Endodermal cell (in vitro differentiated cells): Measurements from ENCODE around the gene MRM2. TPM values are rescaled to one million over a fixed set of nuclear protein-coding genes. Genes with fewer than 3 reads are reported as not detected.

Experiments
- DNase-seq: peaks from one replicate; pipeline ENCODE4 v3.0.0-alpha.2; 2017
- H3K27ac ChIP-seq: 2 replicates; pipeline ENCODE4 v1.5.1; 2013; ENCODE audit warnings: mild to moderate bottlenecking, low read depth, low read length, moderate library complexity
- H3K27me3 ChIP-seq: 2 replicates; pipeline ENCODE4 v1.6.1; 2013; ENCODE audit warnings: mild to moderate bottlenecking, low read length, moderate library complexity; ENCODE audit not compliant: insufficient read depth, control insufficient read depth, poor library complexity, severe bottlenecking
- H3K36me3 ChIP-seq: 2 replicates; pipeline ENCODE4 v1.7.0; 2013; ENCODE audit warnings: mild to moderate bottlenecking, low read length, moderate library complexity; ENCODE audit not compliant: control insufficient read depth, insufficient read depth
- H3K4me1 ChIP-seq: one replicate; pipeline ENCODE4 v1.7.0; 2013; ENCODE audit warnings: low read length; ENCODE audit not compliant: control insufficient read depth, insufficient read depth
- H3K4me3 ChIP-seq: 2 replicates; pipeline ENCODE4 v1.5.1; 2013; ENCODE audit warnings: mild to moderate bottlenecking, low read length, moderate library complexity
- H3K9ac ChIP-seq: 2 replicates; pipeline ENCODE4 v1.6.1; 2013; ENCODE audit warnings: mild to moderate bottlenecking, low read length, moderate library complexity; ENCODE audit not compliant: poor library complexity, severe bottlenecking; ENCODE audit errors: extremely low read depth
- H3K9me3 ChIP-seq: 2 replicates; pipeline ENCODE4 v1.6.1; 2013; ENCODE audit warnings: mild to moderate bottlenecking, low read length, moderate library complexity; ENCODE audit not compliant: control insufficient read depth
- H3K27ac Mint-ChIP-seq: 2 replicates; pipeline ENCODE4 v1.8.0; 2020; ENCODE audit warnings: mixed read lengths
- H3K27me3 Mint-ChIP-seq: 2 replicates; pipeline ENCODE4 v1.8.0; 2021; ENCODE audit warnings: mild to moderate bottlenecking, mixed read lengths; ENCODE audit not compliant: insufficient read depth
- H3K36me3 Mint-ChIP-seq: 2 replicates; pipeline ENCODE4 v1.8.0; 2020; ENCODE audit warnings: low read depth, mixed read lengths
- H3K4me1 Mint-ChIP-seq: 2 replicates; pipeline ENCODE4 v1.8.0; 2020; ENCODE audit warnings: mixed read lengths
- H3K4me3 Mint-ChIP-seq: 2 replicates; pipeline ENCODE4 v1.8.0; 2020; ENCODE audit warnings: mild to moderate bottlenecking, moderate library complexity, mixed read lengths
- H3K9me3 Mint-ChIP-seq: 2 replicates; pipeline ENCODE4 v1.8.0; 2020; ENCODE audit warnings: mild to moderate bottlenecking, mixed read lengths
- WGBS, 2 experiments: methylation state at CpG; one replicate each; pipeline versions ENCODE4 v1.1.5 to v1.1.7; 2013; ENCODE audit warnings: missing lambda C conversion rate in 2 of 2, mixed read lengths in 1 of 2; ENCODE audit not compliant: insufficient coverage in 1 of 2, insufficient read length in 1 of 2; 5-methylcytosine and 5-hydroxymethylcytosine counted together
- total RNA-seq, 2 donors: library from RNA; stranded (reverse); fragmentation: NEBNext Ultra II Directional in 1 of 2; extraction: Animal tissue kit (Norgen Biotek cat#: 25700) in 1 of 2; gene quantifications; 2 replicates in 1 of 2; 3 replicates in 1 of 2; pipeline ENCODE4 v1.2.1, GENCODE V29; 2021
- TF ChIP-seq, protein P1 (sequence below): fragments of 200-600 bp; sonication (generic); conservative IDR thresholded peaks from 2 replicates; pipeline ENCODE4 v1.5.0; 2021; ENCODE audit warnings: antibody characterized with exemption, mild to moderate bottlenecking

The MRM2 gene
- total RNA-seq, 2 donors from 2014 or later, result 38.9 TPM

DNA sequence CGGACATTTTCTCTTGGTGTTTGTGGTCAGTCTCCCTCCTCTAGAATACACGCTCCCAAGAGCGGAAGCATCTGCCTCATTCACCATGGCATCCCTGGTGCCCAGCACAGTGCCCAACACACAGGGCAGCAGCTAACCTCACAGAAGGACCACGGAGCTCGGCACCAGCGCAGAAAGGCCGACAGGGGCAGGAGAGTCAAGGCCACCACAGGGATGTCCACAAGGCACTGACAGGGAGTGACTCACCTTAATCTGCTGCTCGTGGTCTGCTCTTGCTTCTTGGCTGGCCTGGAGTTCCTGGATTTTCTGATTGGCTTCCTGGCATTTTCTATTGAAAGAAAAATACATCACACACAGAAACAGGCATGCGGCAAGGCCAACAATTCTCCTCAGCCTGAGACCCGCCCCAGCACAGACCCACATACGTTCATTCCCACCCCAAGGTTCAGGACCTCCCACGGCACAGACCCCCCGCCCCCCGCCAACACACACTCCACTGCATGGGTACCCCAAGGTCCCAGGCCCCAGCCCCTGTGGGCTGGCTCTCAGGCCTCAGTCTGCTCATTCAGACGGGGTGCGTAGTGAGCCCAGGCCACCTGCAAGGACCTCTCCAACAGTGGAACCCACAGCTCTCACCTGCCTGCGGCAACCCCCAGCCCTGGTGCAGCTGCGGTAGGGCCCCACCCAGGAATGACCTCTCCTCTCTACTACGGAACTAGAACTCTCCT is 24.1 kb downstream of the MRM2 start:
- H3K9ac ChIP-seq, result no peak overlapping the region
- no peak for DNase-seq
- no peaks in the 10 kb centered on the region for H3K9me3 Mint-ChIP-seq
- H3K9me3 ChIP-seq, result no peaks in the 10 kb centered on the region
- no peak overlapping the region for H3K4me3 Mint-ChIP-seq
- TF ChIP-seq, protein P1, sequence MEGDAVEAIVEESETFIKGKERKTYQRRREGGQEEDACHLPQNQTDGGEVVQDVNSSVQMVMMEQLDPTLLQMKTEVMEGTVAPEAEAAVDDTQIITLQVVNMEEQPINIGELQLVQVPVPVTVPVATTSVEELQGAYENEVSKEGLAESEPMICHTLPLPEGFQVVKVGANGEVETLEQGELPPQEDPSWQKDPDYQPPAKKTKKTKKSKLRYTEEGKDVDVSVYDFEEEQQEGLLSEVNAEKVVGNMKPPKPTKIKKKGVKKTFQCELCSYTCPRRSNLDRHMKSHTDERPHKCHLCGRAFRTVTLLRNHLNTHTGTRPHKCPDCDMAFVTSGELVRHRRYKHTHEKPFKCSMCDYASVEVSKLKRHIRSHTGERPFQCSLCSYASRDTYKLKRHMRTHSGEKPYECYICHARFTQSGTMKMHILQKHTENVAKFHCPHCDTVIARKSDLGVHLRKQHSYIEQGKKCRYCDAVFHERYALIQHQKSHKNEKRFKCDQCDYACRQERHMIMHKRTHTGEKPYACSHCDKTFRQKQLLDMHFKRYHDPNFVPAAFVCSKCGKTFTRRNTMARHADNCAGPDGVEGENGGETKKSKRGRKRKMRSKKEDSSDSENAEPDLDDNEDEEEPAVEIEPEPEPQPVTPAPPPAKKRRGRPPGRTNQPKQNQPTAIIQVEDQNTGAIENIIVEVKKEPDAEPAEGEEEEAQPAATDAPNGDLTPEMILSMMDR, result no peak
- WGBS, 2 experiments, result 91 to 92% methylated on average over 12 to 19 of the region's 19 CpGs
- H3K4me1 Mint-ChIP-seq, result peaks cover 5% of the 10 kb centered on the region
- peaks cover 74% of the 10 kb centered on the region for H3K36me3 Mint-ChIP-seq
- H3K27me3 Mint-ChIP-seq, result no peaks in the 10 kb centered on the region
- H3K4me1 ChIP-seq, result no peaks in the 10 kb centered on the region
- no peaks in the 10 kb centered on the region for H3K27me3 ChIP-seq
- peaks cover 68% of the 10 kb centered on the region for H3K36me3 ChIP-seq
- no peak overlapping the region for H3K4me3 ChIP-seq
- H3K27ac ChIP-seq, result no peak overlapping the region
- H3K27ac Mint-ChIP-seq, result no peak overlapping the region

DNA sequence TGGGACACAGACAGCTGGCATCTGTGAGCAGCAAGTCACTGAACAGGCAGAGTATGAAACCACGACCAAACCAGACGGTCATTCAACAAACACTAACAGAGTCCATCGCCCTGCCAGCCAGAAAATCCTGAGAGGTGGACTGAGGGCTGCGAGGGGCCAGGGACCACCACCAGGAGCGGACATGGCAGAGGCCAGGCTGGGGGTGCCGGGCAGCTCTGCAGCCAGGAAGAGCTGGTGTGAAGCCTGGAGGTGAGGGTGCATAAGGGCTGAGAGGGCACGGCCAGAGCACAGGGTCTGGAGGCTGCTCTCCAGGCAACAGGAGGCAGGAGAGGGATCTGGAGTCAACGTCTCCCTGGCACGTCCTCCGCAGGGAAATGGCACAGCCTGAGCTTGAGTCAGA is 24.8 kb downstream of the MRM2 start:
- Histone ChIP-seq H3K9me3 (no peaks in the 10 kb centered on the region), H3K27me3 (no peaks in the 10 kb centered on the region), H3K27ac (no peak overlapping the region), H3K4me3 (no peak overlapping the region), H3K9ac (no peak overlapping the region), H3K4me1 (no peaks in the 10 kb centered on the region), H3K36me3 (peaks cover 74% of the 10 kb centered on the region)
- Mint-ChIP-seq H3K4me3 (no peak overlapping the region), H3K36me3 (peaks cover 74% of the 10 kb centered on the region), H3K9me3 (no peaks in the 10 kb centered on the region), H3K27ac (no peak overlapping the region), H3K4me1 (peaks cover 5% of the 10 kb centered on the region), H3K27me3 (no peaks in the 10 kb centered on the region)
- TF ChIP-seq, protein P1, result no peak
- 89 to 91% methylated on average over 6 to 10 of the region's 10 CpGs for WGBS, 2 experiments
- DNase-seq, result no peak

DNA sequence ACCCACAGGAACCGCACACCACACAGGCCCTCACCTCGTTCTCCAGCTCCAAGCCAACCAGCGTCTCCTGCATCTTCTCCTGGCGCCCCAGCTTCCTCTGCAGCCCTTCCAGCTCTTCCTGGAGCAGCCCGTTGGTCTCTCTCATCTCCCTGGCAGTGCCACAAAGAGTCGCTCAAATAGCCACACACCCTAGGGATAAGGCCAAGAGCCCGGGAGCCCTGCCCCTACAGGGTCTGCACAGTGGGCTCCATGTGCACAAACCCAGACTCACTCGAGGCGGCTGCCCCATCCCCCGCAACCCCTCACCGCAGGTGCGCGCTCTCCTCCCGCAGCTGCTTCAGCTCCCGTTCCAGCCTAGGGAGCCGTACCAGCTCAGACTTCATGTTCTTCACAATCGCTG is 26.2 kb downstream of the MRM2 start:
- no peaks in the 10 kb centered on the region for H3K9me3 ChIP-seq
- no peak overlapping the region for H3K4me3 Mint-ChIP-seq
- H3K36me3 ChIP-seq, result peaks cover 72% of the 10 kb centered on the region
- H3K27me3 ChIP-seq, result no peaks in the 10 kb centered on the region
- TF ChIP-seq, protein P1, result no peak
- H3K9ac ChIP-seq, result no peak overlapping the region
- DNase-seq, result no peak
- no peaks in the 10 kb centered on the region for H3K27me3 Mint-ChIP-seq
- H3K36me3 Mint-ChIP-seq, result peaks cover 79% of the 10 kb centered on the region
- no peaks in the 10 kb centered on the region for H3K9me3 Mint-ChIP-seq
- H3K27ac ChIP-seq, result no peak overlapping the region
- H3K4me3 ChIP-seq, result no peak overlapping the region
- no peaks in the 10 kb centered on the region for H3K4me1 ChIP-seq
- WGBS, 2 experiments, result 96 to 98% methylated on average over 17 of the region's 17 CpGs
- H3K4me1 Mint-ChIP-seq, result no peaks in the 10 kb centered on the region
- no peak overlapping the region for H3K27ac Mint-ChIP-seq
